Measurements from ENCODE around the gene PSMB4. TPM values are rescaled to one million over a fixed set of nuclear protein-coding genes. Genes with fewer than 3 reads are reported as not detected.

PSMB4 gene
- total RNA-seq, 1 donor from 2014 or later = 316 TPM

DNA sequence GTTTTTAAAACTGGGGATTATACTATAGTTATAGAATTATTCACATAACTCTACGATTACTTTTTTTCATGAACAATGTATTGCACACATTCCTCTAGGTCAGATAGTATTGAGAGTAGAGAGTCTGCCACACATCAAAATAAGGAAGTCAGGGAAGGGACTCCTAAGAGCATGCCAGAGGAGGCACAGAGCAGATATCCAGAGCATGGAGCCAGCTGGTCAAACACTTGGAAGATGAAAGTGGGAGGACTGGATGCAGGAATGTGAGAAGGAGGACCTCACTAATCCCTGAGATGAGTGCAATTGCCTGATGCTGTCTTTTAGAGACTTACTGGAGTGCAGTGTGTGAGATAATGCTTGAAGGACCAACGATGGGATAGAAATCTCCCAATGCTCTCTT is 42.7 kb upstream of the PSMB4 start:
- Mint-ChIP-seq H3K27ac (ENCODE audit: unreplicated experiment) (no peak overlapping the region), H3K27me3 (ENCODE audit: low read depth, unreplicated experiment) (no peaks in the 10 kb centered on the region), H3K9me3 (ENCODE audit: unreplicated experiment) (peaks cover 9% of the 10 kb centered on the region), H3K4me3 (ENCODE audit: unreplicated experiment) (no peak overlapping the region), H3K36me3 (ENCODE audit: low read depth, unreplicated experiment) (peaks cover 5% of the 10 kb centered on the region), H3K4me1 (ENCODE audit: low read depth, unreplicated experiment) (no peaks in the 10 kb centered on the region)
- Histone ChIP-seq H2AFZ (ENCODE audit: low read depth, low read length) (no peak overlapping the region), H3K79me2 (ENCODE audit: insufficient read depth, low read length) (no peaks in the 10 kb centered on the region), H3K36me3 (ENCODE audit: insufficient read depth, low read length) (no peaks in the 10 kb centered on the region), H3K9me3 (ENCODE audit: insufficient read depth, low read depth, low read length) (no peaks in the 10 kb centered on the region), H3K27me3 (ENCODE audit: insufficient read depth, low read length) (no peaks in the 10 kb centered on the region), H3K4me3 (ENCODE audit: insufficient read depth, low read depth, low read length) (no peak overlapping the region), H3K27ac (ENCODE audit: low read depth, low read length) (no peak overlapping the region), H3K9ac (ENCODE audit: low read length) (no peak overlapping the region), H3K4me2 (ENCODE audit: low read length) (no peak overlapping the region), H3K4me1 (ENCODE audit: insufficient read depth, low read length) (no peaks in the 10 kb centered on the region), H4K20me1 (ENCODE audit: insufficient read depth, low read length) (no peaks in the 10 kb centered on the region)
- FAIRE-seq (no peak), DNase-seq (ENCODE audit: low read depth) (no peak)
- TF ChIP-seq CTCF (IDR thresholded peaks at IDR 0.05; ENCODE audit: insufficient read depth, low read depth, low read length) (no peak), EZH2 (IDR thresholded peaks at IDR 0.05; ENCODE audit: insufficient read depth, low read length) (no peak)

DNA sequence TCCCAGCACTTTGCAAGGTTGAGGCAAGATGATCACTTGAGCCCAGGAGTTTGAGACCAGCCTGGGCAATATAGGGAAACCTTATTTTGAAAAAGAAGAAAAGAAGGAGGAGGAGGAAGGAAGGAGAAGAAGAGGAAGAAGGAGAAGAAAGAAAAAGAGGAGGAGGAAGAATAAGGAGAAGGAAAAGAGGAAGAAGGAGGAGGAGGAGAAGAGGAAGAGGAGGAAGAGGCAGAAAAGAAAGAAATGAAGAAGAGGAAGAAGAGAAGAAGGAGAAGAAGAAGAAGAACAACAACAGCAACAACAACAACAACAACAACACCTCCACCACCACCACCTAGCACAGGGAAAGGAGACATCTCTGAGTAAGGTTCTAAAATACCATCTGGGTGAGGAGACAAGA is 37.5 kb upstream of the PSMB4 start:
- H3K27me3 Mint-ChIP-seq (ENCODE audit: low read depth, unreplicated experiment) = peaks cover 6% of the 10 kb centered on the region
- peaks cover 38% of the 10 kb centered on the region for H3K9me3 Mint-ChIP-seq (ENCODE audit: unreplicated experiment)
- no peak overlapping the region for H3K4me2 ChIP-seq (ENCODE audit: low read length)
- H4K20me1 ChIP-seq (ENCODE audit: insufficient read depth, low read length) = no peaks in the 10 kb centered on the region
- H3K27ac ChIP-seq (ENCODE audit: low read depth, low read length) = no peak overlapping the region
- H3K4me1 ChIP-seq (ENCODE audit: insufficient read depth, low read length) = no peaks in the 10 kb centered on the region
- H3K27me3 ChIP-seq (ENCODE audit: insufficient read depth, low read length) = no peaks in the 10 kb centered on the region
- FAIRE-seq = no peak
- no peak overlapping the region for H2AFZ ChIP-seq (ENCODE audit: low read depth, low read length)
- H3K9me3 ChIP-seq (ENCODE audit: insufficient read depth, low read depth, low read length) = peaks cover 5% of the 10 kb centered on the region
- no peaks in the 10 kb centered on the region for H3K36me3 ChIP-seq (ENCODE audit: insufficient read depth, low read length)
- H3K79me2 ChIP-seq (ENCODE audit: insufficient read depth, low read length) = no peaks in the 10 kb centered on the region
- TF ChIP-seq CTCF (IDR thresholded peaks at IDR 0.05; ENCODE audit: insufficient read depth, low read depth, low read length) = no peak
- TF ChIP-seq EZH2 (IDR thresholded peaks at IDR 0.05; ENCODE audit: insufficient read depth, low read length) = no peak
- no peak for DNase-seq (ENCODE audit: low read depth)
- H3K4me1 Mint-ChIP-seq (ENCODE audit: low read depth, unreplicated experiment) = no peaks in the 10 kb centered on the region
- H3K27ac Mint-ChIP-seq (ENCODE audit: unreplicated experiment) = no peak overlapping the region
- H3K9ac ChIP-seq (ENCODE audit: low read length) = no peak overlapping the region
- H3K4me3 ChIP-seq (ENCODE audit: insufficient read depth, low read depth, low read length) = no peak overlapping the region
- H3K4me3 Mint-ChIP-seq (ENCODE audit: unreplicated experiment) = no peak overlapping the region
- H3K36me3 Mint-ChIP-seq (ENCODE audit: low read depth, unreplicated experiment) = peaks cover 21% of the 10 kb centered on the region

DNA sequence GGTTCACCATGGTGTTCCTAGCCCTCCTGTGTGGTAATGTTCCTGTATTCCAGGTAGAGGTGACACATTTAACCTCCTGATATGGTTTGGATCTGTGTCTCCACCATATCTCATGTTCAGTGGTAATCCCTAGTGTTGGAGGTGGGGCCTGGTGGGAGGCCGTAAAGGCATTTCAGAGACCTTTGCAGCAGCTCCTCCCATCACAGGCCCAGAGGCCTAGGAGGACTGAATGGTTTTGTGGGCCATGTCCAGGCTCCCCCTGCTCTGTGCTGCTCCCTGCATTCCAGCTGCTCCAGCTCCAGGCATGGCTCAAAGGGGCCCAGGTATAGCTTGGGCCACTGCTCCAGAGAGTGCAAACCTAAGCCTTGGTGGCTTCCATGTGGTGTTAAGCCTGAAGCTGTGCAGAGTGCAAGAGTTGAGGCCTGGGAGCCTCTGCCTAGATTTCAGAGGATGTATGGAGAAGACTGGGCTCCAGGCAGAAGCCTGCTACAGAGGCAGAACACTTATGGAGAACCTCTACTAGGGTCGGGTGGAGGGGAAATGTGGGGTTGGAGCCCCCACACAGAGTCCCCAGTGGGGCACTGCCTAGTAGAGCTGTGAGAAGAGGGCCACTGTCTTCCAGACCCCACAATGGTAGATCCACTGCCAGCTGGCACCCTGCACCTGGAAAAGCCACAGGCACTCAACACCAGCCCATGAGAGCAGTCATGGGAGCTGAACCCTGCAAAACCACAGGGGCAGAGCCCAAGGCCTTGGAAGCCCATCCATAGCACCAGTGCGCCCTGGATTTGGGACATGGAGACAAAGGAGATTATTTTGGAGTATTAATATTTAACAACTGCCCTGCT is 36.8 kb upstream of the PSMB4 start:
- no peak overlapping the region for H2AFZ ChIP-seq (ENCODE audit: low read depth, low read length)
- FAIRE-seq (no peak), DNase-seq (ENCODE audit: low read depth) (no peak)

More for the DNA sequence above, 36.8 kb upstream of the PSMB4 start:
- H3K79me2 ChIP-seq (ENCODE audit: insufficient read depth, low read length) = no peaks in the 10 kb centered on the region
- H3K4me2 ChIP-seq (ENCODE audit: low read length) = no peak overlapping the region
- H4K20me1 ChIP-seq (ENCODE audit: insufficient read depth, low read length) = no peaks in the 10 kb centered on the region
- no peak overlapping the region for H3K4me3 ChIP-seq (ENCODE audit: insufficient read depth, low read depth, low read length)
- Mint-ChIP-seq H3K27me3 (ENCODE audit: low read depth, unreplicated experiment) (peaks cover 6% of the 10 kb centered on the region), H3K4me3 (ENCODE audit: unreplicated experiment) (no peak overlapping the region), H3K36me3 (ENCODE audit: low read depth, unreplicated experiment) (peaks cover 21% of the 10 kb centered on the region), H3K27ac (ENCODE audit: unreplicated experiment) (no peak overlapping the region), H3K9me3 (ENCODE audit: unreplicated experiment) (peaks cover 38% of the 10 kb centered on the region), H3K4me1 (ENCODE audit: low read depth, unreplicated experiment) (no peaks in the 10 kb centered on the region)
- no peak overlapping the region for H3K9ac ChIP-seq (ENCODE audit: low read length)
- H3K4me1 ChIP-seq (ENCODE audit: insufficient read depth, low read length) = no peaks in the 10 kb centered on the region
- H3K9me3 ChIP-seq (ENCODE audit: insufficient read depth, low read depth, low read length) = peaks cover 5% of the 10 kb centered on the region
- TF ChIP-seq EZH2 (IDR thresholded peaks at IDR 0.05; ENCODE audit: insufficient read depth, low read length) (no peak), CTCF (IDR thresholded peaks at IDR 0.05; ENCODE audit: insufficient read depth, low read depth, low read length) (no peak)
- H3K27me3 ChIP-seq (ENCODE audit: insufficient read depth, low read length) = no peaks in the 10 kb centered on the region
- H3K36me3 ChIP-seq (ENCODE audit: insufficient read depth, low read length) = no peaks in the 10 kb centered on the region
- H3K27ac ChIP-seq (ENCODE audit: low read depth, low read length) = no peak overlapping the region
